ENCODE measurements around the gene OTUD3.

GRCh38 chr1:19954059-19954458, 71.9 kb downstream of the OTUD3 start:
- TF ChIP-seq POLR2AphosphoS5 (IDR thresholded peaks at IDR 0.05; ENCODE audit: low read depth, low read length) (no peak), POLR2A (IDR thresholded peaks at IDR 0.05; ENCODE audit: low read depth, low read length) (no peak), TAF1 (IDR thresholded peaks at IDR 0.05; ENCODE audit: low read depth, low read length) (no peak), SPI1 (IDR thresholded peaks at IDR 0.05; ENCODE audit: low read depth, low read length) (no peak), POU2F2 (IDR thresholded peaks at IDR 0.05; ENCODE audit: low read depth, low read length) (no peak)

All from GM12891 (cell line).